Activated naive CD4-positive, alpha-beta T cell treated with anti-CD3 and anti-CD28 coated beads, Interleukin-2, amount 10 ng/mL, durations not matched to agents 7 days and 5 days (primary cell): Measurements from ENCODE around the gene RHBDD1.
"Not testable (repeated sequence)": the region's sequence is repeated elsewhere in the genome, so short reads cannot be mapped to it uniquely, and the experiment has no call there.

ENCODE experiments used
- CTCF ChIA-PET: fragments of 350-600 bp; sonication (Branson Sonifier 250); formaldehyde crosslinking; loops from one replicate; lab custom pipeline; 2021; ENCODE audit warnings: antibody characterized with exemption; lab: Charles Lee
- DNase-seq: peaks from one replicate; pipeline ENCODE4 v3.0.0-alpha.2; 2020
- H3K27ac Mint-ChIP-seq: one replicate; pipeline ENCODE4 v1.8.0; 2021; ENCODE audit warnings: mild to moderate bottlenecking, moderate library complexity, mixed read lengths
- H3K27me3 Mint-ChIP-seq: one replicate; pipeline ENCODE4 v1.8.0; 2021; ENCODE audit warnings: mild to moderate bottlenecking, mixed read lengths
- H3K36me3 Mint-ChIP-seq: one replicate; pipeline ENCODE4 v1.8.0; 2021; ENCODE audit warnings: mixed read lengths
- H3K4me1 Mint-ChIP-seq: one replicate; pipeline ENCODE4 v1.8.0; 2021; ENCODE audit warnings: mixed read lengths
- H3K4me3 Mint-ChIP-seq: one replicate; pipeline ENCODE4 v1.8.0; 2021; ENCODE audit warnings: mild to moderate bottlenecking, moderate library complexity, mixed read lengths
- H3K9me3 Mint-ChIP-seq: one replicate; pipeline ENCODE4 v1.8.0; 2021; ENCODE audit warnings: mixed read lengths

RHBDD1 gene

GRCh38 chr2:226818930-226819329 is 16.9 kb upstream of the RHBDD1 start:
- Mint-ChIP-seq H3K27me3 (peaks cover 5% of the 10 kb centered on the region), H3K9me3 (no peaks in the 10 kb centered on the region), H3K4me3 (no peak overlapping the region), H3K4me1 (no peaks in the 10 kb centered on the region), H3K27ac (no peak overlapping the region), H3K36me3 (no peaks in the 10 kb centered on the region)
- no peak for DNase-seq
- CTCF ChIA-PET, result interaction anchor here (1.4 kb wide), 1 partner anchor 19 kb away, joined by 3 read pairs; the partner anchor contains the start of gene IRS1

- Mint-ChIP-seq H3K4me3 (no peak overlapping the region), H3K4me1 (no peaks in the 10 kb centered on the region), H3K27ac (no peak overlapping the region), H3K36me3 (no peaks in the 10 kb centered on the region), H3K27me3 (no peaks in the 10 kb centered on the region), H3K9me3 (no peaks in the 10 kb centered on the region)
- DNase-seq, result no peak
- CTCF ChIA-PET, result interaction anchor here (0.9 to 1.7 kb wide), 2 partner anchors 14 to 22 kb away, joined by 3 to 7 read pairs; no protein-coding TSS in a partner anchor
These were observed 10.8 kb upstream of the RHBDD1 start for GRCh38 chr2:226825056-226825455.

DNA sequence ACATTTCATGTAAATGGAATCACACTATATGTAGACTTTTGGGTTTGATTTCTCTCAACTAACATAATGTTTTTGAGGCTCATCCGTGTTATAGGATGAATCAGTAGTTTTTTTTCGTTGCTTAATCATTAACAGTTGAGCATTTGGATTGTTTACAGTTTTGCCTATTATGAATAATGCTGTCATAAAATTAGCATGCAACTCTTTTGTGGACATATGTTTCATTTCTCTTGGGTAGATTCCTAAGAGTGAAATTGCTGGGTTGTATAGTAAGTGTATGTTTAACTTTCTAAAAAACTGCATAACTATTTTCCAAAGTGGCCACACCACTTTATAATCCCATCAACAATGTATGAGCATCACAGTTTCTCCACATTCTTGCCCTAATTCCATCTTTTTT is 7.7 kb upstream of the RHBDD1 start:
- no peak overlapping the region for H3K27ac Mint-ChIP-seq
- H3K4me1 Mint-ChIP-seq, result peaks cover 12% of the 10 kb centered on the region
- H3K9me3 Mint-ChIP-seq, result no peaks in the 10 kb centered on the region
- CTCF ChIA-PET, result interaction anchor here (1.2 kb wide), 1 partner anchor 26 kb away, joined by 4 read pairs; no protein-coding TSS in a partner anchor
- H3K36me3 Mint-ChIP-seq, result peaks cover 15% of the 10 kb centered on the region
- DNase-seq, result no peak
- no peak overlapping the region for H3K4me3 Mint-ChIP-seq
- H3K27me3 Mint-ChIP-seq, result no peaks in the 10 kb centered on the region

DNA sequence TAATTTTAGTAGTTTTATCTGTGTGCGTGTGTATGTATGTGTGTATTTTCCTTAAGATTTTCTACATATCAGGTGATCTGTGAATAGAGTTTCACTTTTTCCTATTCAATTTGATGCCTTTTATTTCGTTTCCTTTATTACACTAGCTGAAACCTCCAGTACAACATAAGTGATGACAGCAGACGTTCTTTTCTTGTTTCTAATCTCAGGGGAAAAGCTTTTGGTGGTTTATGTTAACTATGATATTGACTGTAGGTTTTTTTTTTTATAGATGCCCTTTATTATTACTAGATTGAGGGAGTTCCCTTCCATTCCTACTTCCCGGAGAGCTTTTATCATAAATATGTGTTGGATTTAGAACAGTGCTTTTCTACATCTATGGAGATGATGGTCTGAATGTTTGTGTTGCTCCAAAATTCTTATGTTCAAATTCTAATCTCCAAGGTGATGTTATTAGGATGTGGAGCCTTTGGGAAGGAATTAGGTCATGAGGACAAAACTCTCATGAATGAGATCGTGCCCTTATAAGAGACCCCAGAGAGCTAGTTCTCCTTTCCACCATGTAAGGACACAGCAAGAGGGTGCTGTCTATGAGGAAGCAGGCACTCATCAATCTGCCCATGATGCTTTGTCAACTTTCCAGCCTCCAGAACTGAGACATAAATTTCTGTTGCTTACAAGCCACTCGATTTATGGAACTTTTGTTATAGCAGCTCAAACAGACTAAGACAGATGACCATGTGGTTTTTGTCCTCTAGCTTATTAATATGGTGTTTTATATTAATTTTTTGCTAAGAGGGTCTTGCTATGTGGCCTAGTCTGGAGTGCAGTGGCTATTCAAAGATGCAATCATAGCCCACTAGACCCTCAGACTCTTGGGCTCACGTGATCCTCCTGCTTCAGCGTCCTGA is 5.9 kb upstream of the RHBDD1 start:
- no peaks in the 10 kb centered on the region for H3K27me3 Mint-ChIP-seq
- no peak overlapping the region for H3K27ac Mint-ChIP-seq
- H3K4me3 Mint-ChIP-seq, result no peak overlapping the region
- H3K36me3 Mint-ChIP-seq, result peaks cover 24% of the 10 kb centered on the region
- H3K9me3 Mint-ChIP-seq, result no peaks in the 10 kb centered on the region
- H3K4me1 Mint-ChIP-seq, result peaks cover 26% of the 10 kb centered on the region
- CTCF ChIA-PET, result interaction anchor here (0.9 kb wide), 1 partner anchor 27 kb away, joined by 3 read pairs; no protein-coding TSS in a partner anchor
- DNase-seq, result no peak

GRCh38 chr2:226831266-226831665 is 4.6 kb upstream of the RHBDD1 start:
- H3K4me3 Mint-ChIP-seq, result no peak overlapping the region
- no peak for DNase-seq
- CTCF ChIA-PET, result interaction anchor here (0.9 kb wide), 1 partner anchor 28 kb away, joined by 3 read pairs; no protein-coding TSS in a partner anchor
- peaks cover 24% of the 10 kb centered on the region for H3K36me3 Mint-ChIP-seq
- H3K27ac Mint-ChIP-seq, result no peak overlapping the region
- H3K9me3 Mint-ChIP-seq, result no peaks in the 10 kb centered on the region
- peaks cover 4% of the 10 kb centered on the region for H3K27me3 Mint-ChIP-seq
- H3K4me1 Mint-ChIP-seq, result peaks cover 26% of the 10 kb centered on the region

DNA sequence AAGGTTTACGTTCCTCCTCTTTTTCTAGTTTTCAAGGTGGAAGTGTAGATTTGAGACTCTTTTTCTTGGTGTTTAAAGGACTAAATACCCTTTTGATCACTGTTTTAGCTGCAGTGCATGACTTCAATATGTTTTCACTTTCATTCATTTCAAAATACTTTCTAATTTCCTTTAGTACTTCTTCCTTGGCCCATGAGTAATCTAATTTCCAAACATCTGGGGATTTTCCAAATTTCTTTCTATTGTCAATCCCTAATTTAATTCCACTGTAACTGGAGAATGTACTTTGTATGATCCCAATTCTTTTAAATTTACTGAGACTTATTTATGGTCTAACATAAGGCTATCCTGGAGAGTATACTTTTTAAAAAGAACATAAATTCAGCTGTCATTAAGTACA is 3.8 kb upstream of the RHBDD1 start:
- no peak for DNase-seq
- H3K36me3 Mint-ChIP-seq, result peaks cover 24% of the 10 kb centered on the region
- peaks cover 30% of the 10 kb centered on the region for H3K4me1 Mint-ChIP-seq
- CTCF ChIA-PET, result no interaction called here
- H3K27ac Mint-ChIP-seq, result no peak overlapping the region
- H3K4me3 Mint-ChIP-seq, result no peak overlapping the region
- H3K9me3 Mint-ChIP-seq, result no peaks in the 10 kb centered on the region
- H3K27me3 Mint-ChIP-seq, result peaks cover 4% of the 10 kb centered on the region

GRCh38 chr2:226834880-226835279 is 974 bp upstream of the RHBDD1 start:
- CTCF ChIA-PET, result interaction anchor here (0.8 to 2.1 kb wide), 6 partner anchors 35 to 184 kb away, joined by 3 to 8 read pairs (median 4); partner anchors contain the start of gene IRS1
- H3K9me3 Mint-ChIP-seq, H3K27me3 Mint-ChIP-seq, DNase-seq: not testable (repeated sequence)
- Mint-ChIP-seq H3K4me3 (peak overlapping the region; percentile 88), H3K4me1 (peaks cover 58% of the 10 kb centered on the region), H3K36me3 (peaks cover 43% of the 10 kb centered on the region), H3K27ac (peak overlapping the region; percentile 100)

GRCh38 chr2:226835420-226835795 is 446 bp upstream of the RHBDD1 start:
- Mint-ChIP-seq H3K36me3 (peaks cover 46% of the 10 kb centered on the region), H3K4me3 (peak overlapping the region; percentile 88), H3K27me3 (peaks cover 4% of the 10 kb centered on the region), H3K4me1 (peaks cover 63% of the 10 kb centered on the region), H3K27ac (peak overlapping the region; percentile 100), H3K9me3 (no peaks in the 10 kb centered on the region)
- no peak for DNase-seq
- CTCF ChIA-PET, result interaction anchor here (0.8 to 2.1 kb wide), 7 partner anchors 13 to 185 kb away, joined by 3 to 8 read pairs (median 4); partner anchors contain the start of gene IRS1

- Mint-ChIP-seq H3K4me3 (peak overlapping the region; percentile 88), H3K9me3 (no peaks in the 10 kb centered on the region), H3K27ac (peak overlapping the region; percentile 100), H3K36me3 (peaks cover 45% of the 10 kb centered on the region), H3K27me3 (peaks cover 4% of the 10 kb centered on the region), H3K4me1 (peaks cover 60% of the 10 kb centered on the region)
- no peak for DNase-seq
- CTCF ChIA-PET, result interaction anchor here (1.7 to 2.1 kb wide), 2 partner anchors 36 to 37 kb away, joined by 5 to 8 read pairs; partner anchors contain the start of gene IRS1
These were observed 663 bp downstream of the RHBDD1 start for GRCh38 chr2:226836548-226836885.

- DNase-seq, result no peak
- Mint-ChIP-seq H3K27me3 (peaks cover 4% of the 10 kb centered on the region), H3K4me1 (peaks cover 55% of the 10 kb centered on the region), H3K36me3 (peaks cover 47% of the 10 kb centered on the region), H3K9me3 (no peaks in the 10 kb centered on the region), H3K27ac (peak overlapping the region; percentile 100), H3K4me3 (peak overlapping the region; percentile 88)
- CTCF ChIA-PET, result no interaction called here
These were observed 1.5 kb downstream of the RHBDD1 start for GRCh38 chr2:226837334-226837733.

GRCh38 chr2:226837787-226838603 is 2.1 kb downstream of the RHBDD1 start:
- DNase-seq, result no peak
- Mint-ChIP-seq H3K4me1 (peaks cover 55% of the 10 kb centered on the region), H3K27me3 (peaks cover 4% of the 10 kb centered on the region), H3K27ac (peak overlapping the region; percentile 100), H3K9me3 (peaks cover 2% of the 10 kb centered on the region), H3K36me3 (peaks cover 49% of the 10 kb centered on the region), H3K4me3 (peak overlapping the region; percentile 88)
- CTCF ChIA-PET, result interaction anchor here (2.5 kb wide), 1 partner anchor 38 kb away, joined by 5 read pairs; the partner anchor contains the start of gene IRS1

GRCh38 chr2:226838722-226839121 is 2.9 kb downstream of the RHBDD1 start:
- peak overlapping the region; percentile 100 for H3K27ac Mint-ChIP-seq
- peaks cover 50% of the 10 kb centered on the region for H3K36me3 Mint-ChIP-seq
- H3K4me3 Mint-ChIP-seq, result peak overlapping the region; percentile 33
- H3K9me3 Mint-ChIP-seq, result peaks cover 2% of the 10 kb centered on the region
- CTCF ChIA-PET, result interaction anchor here (2.5 kb wide), 1 partner anchor 39 kb away, joined by 5 read pairs; the partner anchor contains the start of gene IRS1
- DNase-seq, result no peak
- H3K4me1 Mint-ChIP-seq, result peaks cover 48% of the 10 kb centered on the region
- H3K27me3 Mint-ChIP-seq, result peaks cover 4% of the 10 kb centered on the region

GRCh38 chr2:226839161-226839560 is 3.3 kb downstream of the RHBDD1 start:
- H3K4me3 Mint-ChIP-seq, result no peak overlapping the region
- H3K27ac Mint-ChIP-seq, result peak overlapping the region; percentile 100
- H3K9me3 Mint-ChIP-seq, result peaks cover 2% of the 10 kb centered on the region
- CTCF ChIA-PET, result interaction anchor here (2.5 kb wide), 1 partner anchor 39 kb away, joined by 5 read pairs; the partner anchor contains the start of gene IRS1
- peaks cover 49% of the 10 kb centered on the region for H3K36me3 Mint-ChIP-seq
- peaks cover 44% of the 10 kb centered on the region for H3K4me1 Mint-ChIP-seq
- DNase-seq, result no peak
- H3K27me3 Mint-ChIP-seq, result peaks cover 4% of the 10 kb centered on the region
